ENCODE results near the gene ZWILCH. TPM values are rescaled to one million over a fixed set of nuclear protein-coding genes. Genes with fewer than 3 reads are reported as not detected.

ZWILCH gene
- total and polyA plus RNA-seq, 4 donors, result 1.5 to 11.3 (median 2.9) TPM

GRCh38 chr15:66535056-66535455 lies 29.9 kb downstream of the ZWILCH start (continued):
- TF ChIP-seq CTCF (IDR thresholded peaks at IDR 0.05; ENCODE audit: low read depth, low read length, missing input control), result no peak
- TF ChIP-seq, protein P1, sequence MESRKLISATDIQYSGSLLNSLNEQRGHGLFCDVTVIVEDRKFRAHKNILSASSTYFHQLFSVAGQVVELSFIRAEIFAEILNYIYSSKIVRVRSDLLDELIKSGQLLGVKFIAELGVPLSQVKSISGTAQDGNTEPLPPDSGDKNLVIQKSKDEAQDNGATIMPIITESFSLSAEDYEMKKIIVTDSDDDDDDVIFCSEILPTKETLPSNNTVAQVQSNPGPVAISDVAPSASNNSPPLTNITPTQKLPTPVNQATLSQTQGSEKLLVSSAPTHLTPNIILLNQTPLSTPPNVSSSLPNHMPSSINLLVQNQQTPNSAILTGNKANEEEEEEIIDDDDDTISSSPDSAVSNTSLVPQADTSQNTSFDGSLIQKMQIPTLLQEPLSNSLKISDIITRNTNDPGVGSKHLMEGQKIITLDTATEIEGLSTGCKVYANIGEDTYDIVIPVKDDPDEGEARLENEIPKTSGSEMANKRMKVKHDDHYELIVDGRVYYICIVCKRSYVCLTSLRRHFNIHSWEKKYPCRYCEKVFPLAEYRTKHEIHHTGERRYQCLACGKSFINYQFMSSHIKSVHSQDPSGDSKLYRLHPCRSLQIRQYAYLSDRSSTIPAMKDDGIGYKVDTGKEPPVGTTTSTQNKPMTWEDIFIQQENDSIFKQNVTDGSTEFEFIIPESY (IDR thresholded peaks at IDR 0.05), result no peak
- TF ChIP-seq, protein P2, sequence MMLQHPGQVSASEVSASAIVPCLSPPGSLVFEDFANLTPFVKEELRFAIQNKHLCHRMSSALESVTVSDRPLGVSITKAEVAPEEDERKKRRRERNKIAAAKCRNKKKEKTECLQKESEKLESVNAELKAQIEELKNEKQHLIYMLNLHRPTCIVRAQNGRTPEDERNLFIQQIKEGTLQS (IDR thresholded peaks at IDR 0.05), result no peak
- no peak for TF ChIP-seq FOXA2 (IDR thresholded peaks at IDR 0.05)
- no peak for TF ChIP-seq RAD21 (IDR thresholded peaks at IDR 0.05)

GRCh38 chr15:66542896-66543295 lies 37.8 kb downstream of the ZWILCH start:
- Histone ChIP-seq H3K9me3 (ENCODE audit: control insufficient read depth in 4 of 4, low read length in 3 of 4) (no peaks in the 10 kb centered on the region), H3K4me1 (ENCODE audit: control insufficient read depth in 4 of 4, insufficient read depth in 4 of 4, low read length in 3 of 4) (no peaks in the 10 kb centered on the region), H3K9ac (ENCODE audit: low read depth in 1 of 2, low read length in 2 of 2) (no peak overlapping the region), H3K27ac (ENCODE audit: low read depth in 1 of 2, low read length in 2 of 2) (no peak overlapping the region), H3K4me3 (ENCODE audit: low read depth in 1 of 3, low read length in 3 of 3) (no peak overlapping the region), H3K36me3 (ENCODE audit: control insufficient read depth in 4 of 4, insufficient read depth in 3 of 4, low read depth in 1 of 4, low read length in 3 of 4) (peaks cover 0 to 2% (median 0%) of the 10 kb centered on the region in 4 donors), H3K27me3 (ENCODE audit: control insufficient read depth in 4 of 4, insufficient read depth in 4 of 4, low read length in 3 of 4) (no peaks in the 10 kb centered on the region)
- TF ChIP-seq HNF4A (conservative IDR thresholded peaks at IDR 0.05) (no peak), JUND (IDR thresholded peaks at IDR 0.05) (no peak), YY1 (IDR thresholded peaks at IDR 0.05) (no peak), FOXA1 (IDR thresholded peaks at IDR 0.05) (no peak), CTCF (IDR thresholded peaks at IDR 0.05; ENCODE audit: low read depth, low read length, missing input control) (no peak), NR2F2 (IDR thresholded peaks at IDR 0.05) (no peak), GABPA (IDR thresholded peaks at IDR 0.05 in 1 of 2, conservative IDR thresholded peaks at IDR 0.05 in 1 of 2) (no peak), RXRA (IDR thresholded peaks at IDR 0.05) (no peak), REST (IDR thresholded peaks at IDR 0.05) (no peak), EGR1 (IDR thresholded peaks at IDR 0.05; ENCODE audit: low read depth in 2 of 2) (no peak), SP1 (IDR thresholded peaks at IDR 0.05) (no peak)
- TF ChIP-seq, protein P1 (IDR thresholded peaks at IDR 0.05), result no peak
- TF ChIP-seq, protein P2 (IDR thresholded peaks at IDR 0.05), result no peak
- DNase-seq (ENCODE audit: low spot score), result no peak
- 96% methylated on average over 4 of the region's 4 CpGs for WGBS
